Muscle layer of duodenum (tissue), 2 donors: ENCODE data around the gene PITX2.

ENCODE experiments used
- H3K27ac ChIP-seq: one replicate; pipeline ENCODE4 v1.7.0; 2013; ENCODE audit warnings: mild to moderate bottlenecking, low read length
- H3K27me3 ChIP-seq: one replicate; pipeline ENCODE4 v1.7.0; 2013; ENCODE audit warnings: low read depth, mild to moderate bottlenecking, control low read depth, low read length
- H3K36me3 ChIP-seq, 2 donors: one replicate each; pipeline ENCODE4 v1.7.0; 2013; ENCODE audit warnings: low read length in 2 of 2, control low read depth in 1 of 2, mild to moderate bottlenecking in 1 of 2; ENCODE audit not compliant: insufficient read depth in 2 of 2, control insufficient read depth in 1 of 2
- H3K4me1 ChIP-seq, 2 donors: one replicate each; pipeline ENCODE4 v1.7.0; 2013; ENCODE audit warnings: low read length in 2 of 2, mild to moderate bottlenecking in 2 of 2, control low read depth in 1 of 2, moderate library complexity in 1 of 2; ENCODE audit not compliant: insufficient read depth in 2 of 2, control insufficient read depth in 1 of 2
- H3K4me3 ChIP-seq, 2 donors: one replicate each; pipeline ENCODE4 v1.7.0; 2013; ENCODE audit warnings: low read length in 2 of 2, low read depth in 1 of 2, mild to moderate bottlenecking in 1 of 2
- H3K9me3 ChIP-seq, 2 donors: one replicate each; pipeline ENCODE4 v1.7.0; 2013; ENCODE audit warnings: low read length in 2 of 2, control low read depth in 1 of 2, mild to moderate bottlenecking in 1 of 2; ENCODE audit not compliant: control insufficient read depth in 1 of 2
- donor health status: healthy.

PITX2 gene

DNA sequence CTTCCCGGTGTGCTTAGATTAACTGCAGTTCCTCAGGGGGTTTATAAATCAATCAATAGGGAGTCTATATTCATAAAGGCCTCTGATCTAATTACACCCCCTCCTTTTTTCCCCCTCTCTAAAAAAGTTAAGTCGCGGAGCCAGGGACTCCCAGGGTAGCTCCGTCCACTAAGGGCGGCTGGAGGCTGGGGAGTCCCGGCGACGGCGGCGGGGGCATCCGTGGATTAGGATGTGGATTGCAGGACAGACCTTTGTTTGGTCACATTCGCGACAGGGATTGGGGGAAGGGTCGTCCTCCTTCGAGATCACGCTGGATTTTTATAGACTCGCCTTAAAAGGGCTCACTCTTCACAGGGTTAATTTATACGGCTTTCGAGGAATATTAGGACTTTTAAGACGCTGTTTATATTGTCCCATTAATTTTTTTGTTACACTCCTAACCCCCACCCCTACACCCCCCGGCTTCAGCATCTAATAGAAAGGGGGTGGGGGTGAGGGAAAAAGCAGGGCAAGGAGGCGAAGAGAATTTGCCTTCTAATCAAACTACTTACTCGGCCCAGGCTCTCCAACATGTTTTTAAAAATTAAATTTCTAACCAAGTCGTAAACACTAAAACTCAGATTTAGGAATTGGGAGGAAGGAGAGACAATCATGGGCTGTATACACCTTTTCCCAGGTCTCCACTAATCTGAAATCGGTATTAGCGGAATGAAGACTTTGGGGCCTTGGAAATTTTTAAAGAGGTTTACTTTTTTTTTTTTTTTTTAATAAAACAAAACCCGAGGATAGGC, 8.5 kb downstream of the PITX2 start:
- Histone ChIP-seq H3K27ac (no peak overlapping the region), H3K27me3 (peaks cover 93% of the 10 kb centered on the region), H3K4me3 (no peak overlapping the region), H3K4me1 (peaks cover 0 to 27% of the 10 kb centered on the region in 2 donors), H3K9me3 (peaks cover 4 to 9% of the 10 kb centered on the region in 2 donors), H3K36me3 (no peaks in the 10 kb centered on the region)

DNA sequence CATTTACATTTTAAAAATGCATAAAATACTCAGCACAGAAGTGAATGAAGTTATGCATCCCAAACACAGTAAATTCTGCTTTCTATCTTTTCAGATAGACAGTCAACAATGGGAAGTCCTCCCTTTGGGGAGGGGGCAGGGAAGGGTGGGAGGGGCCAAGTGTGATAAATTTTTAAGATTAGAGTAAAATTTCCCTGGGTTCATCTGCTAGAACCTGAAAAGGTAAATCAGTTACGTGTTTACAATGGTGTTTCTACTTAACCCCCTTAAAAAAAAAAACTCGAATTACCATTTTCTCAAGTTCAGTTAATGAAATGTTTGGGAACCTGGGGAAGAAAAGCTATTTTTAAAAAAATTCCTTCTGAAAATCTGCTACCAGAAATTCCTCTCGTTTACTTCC, 9.1 kb downstream of the PITX2 start:
- no peaks in the 10 kb centered on the region for H3K36me3 ChIP-seq
- H3K27me3 ChIP-seq: peaks cover 91% of the 10 kb centered on the region
- H3K4me3 ChIP-seq: no peak overlapping the region
- peaks cover 1 to 5% of the 10 kb centered on the region in 2 donors for H3K9me3 ChIP-seq
- H3K27ac ChIP-seq: no peak overlapping the region
- peaks cover 0 to 22% of the 10 kb centered on the region in 2 donors for H3K4me1 ChIP-seq

DNA sequence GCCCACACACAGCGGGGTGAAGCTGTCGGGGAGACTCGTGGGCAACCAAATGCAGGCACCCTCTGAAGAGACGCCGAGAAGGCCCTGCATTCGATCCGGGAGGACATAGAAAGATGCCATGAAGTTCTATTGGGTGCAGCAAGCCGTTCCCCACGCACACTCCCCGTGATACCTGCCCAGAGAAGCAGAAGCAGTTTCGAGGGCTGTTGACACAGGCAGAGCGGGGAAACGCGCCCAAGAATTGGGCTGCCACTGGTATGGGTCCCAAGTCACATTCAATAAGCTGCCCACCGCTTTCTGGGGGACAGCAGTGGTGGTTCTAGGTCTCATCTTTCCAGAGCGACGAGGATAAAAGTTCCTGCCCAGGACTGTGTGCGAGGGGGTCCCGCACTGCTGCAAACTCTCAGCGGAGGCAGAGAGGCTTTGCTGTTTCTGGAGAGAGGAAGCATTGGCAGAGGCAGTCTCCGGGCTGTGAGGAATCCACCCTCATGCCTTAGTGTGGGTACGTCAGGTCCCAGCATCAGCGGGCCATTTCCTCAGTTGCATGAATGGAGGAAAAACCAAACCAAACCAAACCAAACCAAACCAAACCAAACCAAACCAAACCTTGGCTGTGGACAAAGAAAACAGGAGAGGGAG, 10.1 kb downstream of the PITX2 start:
- H3K9me3 ChIP-seq: peaks cover 0 to 3% of the 10 kb centered on the region in 2 donors
- H3K4me3 ChIP-seq: no peak overlapping the region
- peaks cover 88% of the 10 kb centered on the region for H3K27me3 ChIP-seq
- no peak overlapping the region for H3K27ac ChIP-seq
- no peaks in the 10 kb centered on the region for H3K36me3 ChIP-seq
- peaks cover 0 to 22% of the 10 kb centered on the region in 2 donors for H3K4me1 ChIP-seq

DNA sequence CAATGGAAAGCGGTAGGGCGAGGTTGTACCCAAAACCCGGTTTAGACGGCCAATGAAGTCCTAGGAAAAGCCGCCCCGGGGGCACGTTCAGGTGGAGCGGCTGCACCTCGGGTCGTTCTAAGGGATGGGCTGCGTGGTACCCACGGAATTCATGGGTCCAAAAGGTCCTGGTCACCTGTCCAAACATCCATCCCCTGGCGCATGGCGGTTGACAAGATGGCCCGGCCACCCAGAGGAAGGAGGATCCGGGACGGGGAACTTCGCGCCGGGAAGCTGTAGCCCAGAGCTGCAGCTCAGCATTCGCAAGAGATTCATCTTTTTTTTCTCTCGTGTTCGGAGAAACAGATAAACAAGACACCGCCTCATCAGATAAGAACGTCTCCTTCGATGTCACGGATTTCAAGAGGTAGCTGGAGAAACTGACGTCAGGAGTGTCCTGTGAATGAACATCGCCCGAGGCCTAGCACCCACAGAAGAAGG, 10.9 kb downstream of the PITX2 start:
- peaks cover 83% of the 10 kb centered on the region for H3K27me3 ChIP-seq

DNA sequence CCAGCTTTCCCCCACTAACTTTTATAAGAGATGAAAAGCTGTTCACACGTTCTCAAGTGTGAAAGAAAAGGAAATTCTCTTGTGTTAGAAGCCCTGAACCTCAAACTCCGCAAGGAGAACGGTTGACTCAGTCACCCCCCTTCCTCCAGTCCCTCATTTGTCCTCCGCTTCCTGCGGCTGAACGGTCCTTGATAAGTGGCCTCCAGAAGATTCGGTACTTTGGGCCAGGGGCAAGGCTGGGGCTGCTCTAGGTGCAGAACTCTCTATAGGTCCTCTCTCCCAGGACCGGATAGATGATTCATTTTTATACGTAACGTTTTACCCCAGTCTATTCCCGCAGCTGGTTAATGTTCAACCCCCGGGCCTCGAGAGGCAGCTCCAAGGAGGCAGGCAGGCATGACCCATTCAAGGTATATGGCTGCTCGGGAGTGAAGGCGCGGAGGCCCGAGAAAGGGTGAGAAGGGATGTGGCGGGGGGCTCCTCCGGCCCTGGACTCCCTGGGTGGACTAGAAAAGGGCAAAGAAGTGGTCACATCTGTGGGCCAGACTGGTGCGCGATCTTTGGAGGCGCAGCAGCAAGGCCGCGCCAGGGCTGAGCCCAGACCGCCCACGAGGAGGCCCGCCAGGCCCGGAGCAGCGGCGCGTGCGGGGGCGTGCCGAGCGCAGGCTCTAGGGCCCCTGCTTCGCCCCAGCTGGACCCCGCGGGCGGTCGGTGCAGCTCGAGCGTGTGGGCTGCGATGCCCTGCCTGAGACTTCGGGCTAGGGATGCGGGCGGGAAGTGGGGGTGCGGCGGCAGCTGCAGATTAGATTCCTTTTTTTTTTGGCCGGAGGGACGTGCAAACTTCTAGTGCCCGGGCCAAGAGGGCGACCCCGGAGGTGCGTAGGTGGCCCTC, 11.7 kb downstream of the PITX2 start:
- Histone ChIP-seq H3K9me3 (peaks cover 0 to 3% of the 10 kb centered on the region in 2 donors), H3K36me3 (no peaks in the 10 kb centered on the region), H3K27me3 (peaks cover 75% of the 10 kb centered on the region), H3K27ac (no peak overlapping the region), H3K4me1 (peaks cover 0 to 22% of the 10 kb centered on the region in 2 donors), H3K4me3 (peak overlapping the region in 1 of 2 donors; percentile 41)

More for the DNA sequence above, 10.9 kb downstream of the PITX2 start:
- Histone ChIP-seq H3K9me3 (peaks cover 0 to 3% of the 10 kb centered on the region in 2 donors), H3K36me3 (no peaks in the 10 kb centered on the region), H3K4me1 (peaks cover 0 to 22% of the 10 kb centered on the region in 2 donors), H3K27ac (no peak overlapping the region), H3K4me3 (peak overlapping the region in 1 of 2 donors; percentile 41)

DNA sequence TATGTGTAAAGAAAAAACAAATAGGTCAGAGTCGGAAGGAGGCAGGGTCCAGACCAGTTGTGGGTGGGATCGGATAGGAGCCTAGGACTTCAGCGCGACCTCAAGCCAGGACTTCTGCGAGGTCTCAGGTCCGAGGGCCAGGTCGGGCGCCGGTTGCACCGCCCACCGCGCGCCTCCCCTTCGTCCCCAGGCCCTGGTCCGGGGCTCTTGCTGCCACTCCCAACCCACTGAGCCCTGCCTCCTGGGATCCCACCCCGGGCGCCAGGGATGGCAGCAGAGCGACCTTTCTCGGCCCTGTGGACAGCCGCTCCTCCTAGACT, 12.3 kb downstream of the PITX2 start:
- Histone ChIP-seq H3K4me3 (no peak overlapping the region), H3K4me1 (peaks cover 0 to 17% of the 10 kb centered on the region in 2 donors), H3K27ac (no peak overlapping the region), H3K36me3 (no peaks in the 10 kb centered on the region), H3K9me3 (peaks cover 0 to 3% of the 10 kb centered on the region in 2 donors), H3K27me3 (peaks cover 69% of the 10 kb centered on the region)

DNA sequence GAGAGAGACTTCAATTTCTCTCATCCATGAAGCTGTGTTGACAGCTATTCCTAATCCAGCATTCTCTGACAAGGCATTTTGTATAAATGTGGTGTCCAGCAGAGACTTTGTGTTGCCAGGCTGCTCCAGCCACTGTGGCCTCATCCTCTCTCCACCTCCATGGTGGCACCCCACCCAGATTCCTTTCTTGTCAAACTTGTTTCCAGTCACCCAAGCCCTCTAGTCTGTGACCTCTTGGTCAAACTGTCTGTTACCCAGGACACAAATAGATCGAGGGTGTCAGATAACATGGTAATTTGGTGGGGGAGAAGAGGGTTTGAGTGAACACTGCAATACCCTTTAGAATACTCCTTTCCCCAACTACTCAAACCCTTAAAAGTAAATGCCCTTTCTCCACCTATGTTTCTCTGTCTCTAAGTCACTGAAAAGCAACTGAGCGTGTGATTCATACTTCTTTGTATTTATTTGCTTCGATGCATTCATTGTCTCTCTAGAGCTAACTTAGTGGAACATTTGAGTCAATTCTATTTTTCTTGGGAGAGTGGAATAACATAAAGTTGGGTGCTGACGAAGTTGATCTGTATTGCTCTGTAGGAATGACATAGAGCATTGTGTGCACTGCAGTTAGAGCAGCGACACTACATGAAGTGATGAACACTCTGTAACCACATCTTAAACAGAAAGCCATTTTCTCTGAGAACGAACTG, 13.7 kb downstream of the PITX2 start:
- H3K4me1 ChIP-seq: peaks cover 0 to 17% of the 10 kb centered on the region in 2 donors
- peaks cover 0 to 1% of the 10 kb centered on the region in 2 donors for H3K9me3 ChIP-seq
- no peak overlapping the region for H3K4me3 ChIP-seq
- H3K36me3 ChIP-seq: no peaks in the 10 kb centered on the region
- H3K27ac ChIP-seq: no peak overlapping the region
- H3K27me3 ChIP-seq: peaks cover 56% of the 10 kb centered on the region

DNA sequence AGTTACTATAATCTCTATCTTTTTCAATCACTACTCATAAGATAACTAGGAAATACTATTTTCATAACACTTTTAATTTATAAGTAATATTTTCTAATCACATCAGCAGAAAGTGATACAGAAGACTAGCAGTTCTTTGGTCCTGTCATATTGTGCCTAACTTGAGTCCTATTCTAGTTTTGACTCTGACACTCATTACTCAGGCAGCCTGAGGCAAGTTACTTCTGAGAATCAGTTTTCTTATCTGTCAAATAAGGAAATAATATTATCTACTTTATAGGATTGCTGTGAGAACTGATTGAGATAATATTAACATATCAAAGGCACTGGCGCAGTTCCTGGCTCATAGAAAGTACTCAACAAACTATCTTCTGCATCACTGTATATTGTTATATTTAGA, 17.8 kb downstream of the PITX2 start:
- Histone ChIP-seq H3K36me3 (no peaks in the 10 kb centered on the region), H3K9me3 (no peaks in the 10 kb centered on the region), H3K27ac (no peak overlapping the region), H3K27me3 (peaks cover 16% of the 10 kb centered on the region), H3K4me1 (no peaks in the 10 kb centered on the region), H3K4me3 (no peak overlapping the region)

DNA sequence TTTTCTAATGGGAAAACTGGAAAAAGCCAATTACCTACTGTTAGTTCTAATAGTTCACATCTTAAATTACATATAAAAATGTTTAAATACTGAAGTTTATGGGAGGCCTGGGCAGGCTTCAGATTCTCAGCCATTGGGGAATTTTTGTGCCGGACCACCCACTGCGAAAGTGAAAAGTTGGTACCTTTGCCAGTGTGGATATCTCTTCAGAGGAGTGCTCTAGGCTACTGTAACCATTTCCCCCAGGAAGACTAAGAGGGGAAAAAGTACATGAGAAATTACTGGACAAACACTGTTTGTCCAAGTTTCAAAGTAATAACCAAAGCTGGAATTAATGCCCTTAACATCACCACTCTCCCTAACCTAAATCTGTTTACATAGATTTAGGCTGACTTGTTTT, 20.8 kb downstream of the PITX2 start:
- Histone ChIP-seq H3K4me3 (no peak overlapping the region), H3K27me3 (no peaks in the 10 kb centered on the region)

DNA sequence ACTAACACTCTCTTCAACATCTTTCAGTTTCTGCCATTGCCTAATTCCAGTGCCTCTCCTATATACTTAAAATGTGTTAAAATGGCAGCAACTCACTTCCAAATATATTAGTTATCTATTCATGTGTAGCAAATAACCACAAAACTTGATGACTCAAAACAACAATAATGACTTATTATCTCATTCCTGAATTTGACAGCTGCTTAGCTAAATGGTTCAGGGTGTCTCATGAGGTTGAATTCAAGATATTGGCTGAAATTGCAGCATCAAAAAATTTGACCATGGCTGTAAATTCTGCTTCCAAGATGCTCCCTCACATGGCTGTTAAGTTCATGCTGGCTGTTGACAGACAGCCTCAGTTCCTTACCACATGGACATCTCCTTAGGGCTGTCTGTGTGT, 25.3 kb downstream of the PITX2 start:
- H3K4me3 ChIP-seq: no peak overlapping the region
- H3K27ac ChIP-seq: no peak overlapping the region
- no peaks in the 10 kb centered on the region for H3K4me1 ChIP-seq
- H3K27me3 ChIP-seq: no peaks in the 10 kb centered on the region
- no peaks in the 10 kb centered on the region for H3K36me3 ChIP-seq
- peaks cover 11 to 15% of the 10 kb centered on the region in 2 donors for H3K9me3 ChIP-seq

More for the DNA sequence above, 20.8 kb downstream of the PITX2 start:
- Histone ChIP-seq H3K27ac (no peak overlapping the region), H3K36me3 (no peaks in the 10 kb centered on the region), H3K4me1 (no peaks in the 10 kb centered on the region), H3K9me3 (peaks cover 3 to 4% of the 10 kb centered on the region in 2 donors)
